ENCODE measurements around the gene ERV3-1. TPM values are rescaled to one million over a fixed set of nuclear protein-coding genes. Genes with fewer than 3 reads are reported as not detected.
A peak's percentile ranks its signal among the peaks of the same experiment; 100 is the strongest.

ERV3-1 gene
- total RNA-seq, 1 donor from 2014 or later = 24.9 TPM

- ATAC-seq (no peak), DNase-seq (no peak)
- Histone ChIP-seq H3K27me3 (no peaks in the 10 kb centered on the region), H3K27ac (no peak overlapping the region), H3K4me1 (peaks cover 32% of the 10 kb centered on the region), H3K4me3 (peak overlapping the region; percentile 71), H3K36me3 (no peaks in the 10 kb centered on the region), H3K9me3 (no peaks in the 10 kb centered on the region)
- TF ChIP-seq, protein P1, sequence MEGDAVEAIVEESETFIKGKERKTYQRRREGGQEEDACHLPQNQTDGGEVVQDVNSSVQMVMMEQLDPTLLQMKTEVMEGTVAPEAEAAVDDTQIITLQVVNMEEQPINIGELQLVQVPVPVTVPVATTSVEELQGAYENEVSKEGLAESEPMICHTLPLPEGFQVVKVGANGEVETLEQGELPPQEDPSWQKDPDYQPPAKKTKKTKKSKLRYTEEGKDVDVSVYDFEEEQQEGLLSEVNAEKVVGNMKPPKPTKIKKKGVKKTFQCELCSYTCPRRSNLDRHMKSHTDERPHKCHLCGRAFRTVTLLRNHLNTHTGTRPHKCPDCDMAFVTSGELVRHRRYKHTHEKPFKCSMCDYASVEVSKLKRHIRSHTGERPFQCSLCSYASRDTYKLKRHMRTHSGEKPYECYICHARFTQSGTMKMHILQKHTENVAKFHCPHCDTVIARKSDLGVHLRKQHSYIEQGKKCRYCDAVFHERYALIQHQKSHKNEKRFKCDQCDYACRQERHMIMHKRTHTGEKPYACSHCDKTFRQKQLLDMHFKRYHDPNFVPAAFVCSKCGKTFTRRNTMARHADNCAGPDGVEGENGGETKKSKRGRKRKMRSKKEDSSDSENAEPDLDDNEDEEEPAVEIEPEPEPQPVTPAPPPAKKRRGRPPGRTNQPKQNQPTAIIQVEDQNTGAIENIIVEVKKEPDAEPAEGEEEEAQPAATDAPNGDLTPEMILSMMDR (IDR thresholded peaks at IDR 0.05) = no peak
- intact Hi-C loops (cut with DNase I) = no loop called here
These were observed 1.9 kb downstream of the ERV3-1 start for GRCh38 chr7:65004575-65004974.

DNA sequence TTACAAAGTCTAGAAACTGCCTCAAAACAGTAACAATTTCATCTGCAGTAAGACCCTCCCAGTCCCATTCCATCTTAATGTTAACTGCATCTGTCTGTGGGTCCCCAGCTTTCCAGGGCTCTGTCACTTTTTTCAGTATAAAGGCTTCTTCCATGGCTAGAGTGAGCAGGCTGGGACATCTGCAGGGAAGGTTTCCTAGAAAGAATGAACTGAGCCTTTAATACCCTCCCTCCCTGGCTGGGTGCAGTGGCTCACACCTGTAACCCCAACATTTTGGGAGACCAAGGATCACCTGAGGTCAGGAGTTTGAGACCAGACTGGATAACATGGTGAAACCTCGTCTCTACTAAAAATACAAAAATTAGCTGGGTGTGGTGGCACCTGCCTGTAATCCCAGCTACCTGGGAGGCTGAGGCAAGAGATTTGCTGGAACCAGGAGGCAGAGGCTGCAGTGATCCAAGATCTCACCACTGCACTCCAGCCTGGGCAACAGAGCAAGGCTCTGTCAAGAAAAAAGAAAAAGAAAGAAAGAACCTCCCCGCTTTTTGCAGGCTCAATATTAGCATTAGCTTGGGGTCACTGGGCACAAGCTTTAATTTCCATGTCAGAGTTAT lies 3.4 kb downstream of the ERV3-1 start:
- H3K36me3 ChIP-seq = no peaks in the 10 kb centered on the region
- no peak overlapping the region for H3K4me3 ChIP-seq
- peaks cover 41% of the 10 kb centered on the region for H3K4me1 ChIP-seq
- H3K27ac ChIP-seq = no peak overlapping the region
- H3K27me3 ChIP-seq = no peaks in the 10 kb centered on the region
- peaks cover 8% of the 10 kb centered on the region for H3K9me3 ChIP-seq
- DNase-seq = no peak
- intact Hi-C loops (cut with DNase I) = no loop called here
- ATAC-seq = no peak
- TF ChIP-seq, protein P1 (IDR thresholded peaks at IDR 0.05) = no peak

DNA sequence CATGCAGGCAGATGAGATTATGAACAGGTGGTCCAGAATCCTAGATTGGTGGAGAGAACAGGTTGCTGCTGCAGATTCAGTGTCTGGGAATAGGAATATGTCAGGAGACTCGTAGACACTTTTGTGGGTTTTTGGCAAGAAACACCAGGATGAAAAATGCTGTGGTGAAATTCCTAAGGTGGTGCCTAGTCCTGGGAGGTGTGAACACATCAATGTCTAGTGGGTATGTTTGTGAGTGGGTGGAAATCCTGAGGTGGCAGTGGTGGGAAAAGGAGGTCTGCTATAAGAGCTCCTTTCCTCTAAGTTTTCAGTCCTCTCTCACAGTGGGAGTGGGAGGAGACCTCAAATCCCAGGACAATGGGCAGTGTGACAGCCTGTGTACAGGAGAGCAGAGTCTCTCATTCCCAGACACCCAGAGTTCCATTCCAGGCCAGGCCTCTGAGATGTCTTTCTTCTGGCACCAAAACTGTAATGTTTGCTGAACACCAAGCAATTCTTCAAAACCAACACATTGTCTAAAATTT lies 5.1 kb downstream of the ERV3-1 start:
- peaks cover 8% of the 10 kb centered on the region for H3K9me3 ChIP-seq
- no peak overlapping the region for H3K4me3 ChIP-seq
- H3K27ac ChIP-seq = no peak overlapping the region
- no peaks in the 10 kb centered on the region for H3K36me3 ChIP-seq
- DNase-seq = no peak
- ATAC-seq = no peak
- peaks cover 38% of the 10 kb centered on the region for H3K4me1 ChIP-seq
- no peaks in the 10 kb centered on the region for H3K27me3 ChIP-seq
- intact Hi-C loops (cut with DNase I) = no loop called here
- TF ChIP-seq, protein P1 (IDR thresholded peaks at IDR 0.05) = no peak

DNA sequence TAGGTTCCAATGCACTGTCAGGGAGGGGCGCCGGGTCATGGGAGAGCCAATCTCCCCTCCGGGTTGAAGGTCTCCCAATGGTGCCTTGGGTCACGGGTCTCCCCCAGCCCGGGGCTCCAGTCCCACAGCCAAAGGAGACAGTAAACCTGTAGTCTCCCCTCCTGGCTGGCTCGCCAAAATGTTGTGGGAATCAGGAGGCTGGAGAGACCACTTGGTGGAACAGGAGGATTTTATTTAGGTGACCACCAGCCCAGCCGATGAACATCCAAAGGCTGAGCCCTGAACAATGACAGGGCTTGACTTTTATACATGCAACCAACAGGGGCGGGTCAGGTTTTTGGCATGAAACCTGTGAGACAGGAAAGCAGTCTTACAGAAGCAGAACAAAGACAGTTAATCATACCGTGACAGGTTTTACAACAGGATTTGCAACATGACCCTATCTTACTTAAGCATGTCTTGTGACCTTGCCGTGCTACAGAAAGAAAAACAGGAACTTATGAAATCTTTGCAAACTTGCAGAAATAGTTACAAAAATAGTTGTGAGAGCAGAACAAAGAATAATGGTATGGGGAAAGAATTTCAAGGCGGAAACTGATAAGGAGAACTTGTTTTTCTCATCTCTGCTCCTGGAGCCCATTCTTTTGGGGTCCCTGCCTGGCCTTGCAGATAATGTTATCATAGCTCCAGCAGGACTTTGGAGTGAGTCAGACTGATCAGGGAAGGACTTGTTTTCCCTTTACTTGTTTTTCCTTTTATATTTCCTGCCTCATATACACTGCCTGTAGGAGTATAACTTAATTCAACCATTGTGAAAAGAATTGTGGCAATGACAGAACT lies 7.1 kb downstream of the ERV3-1 start:
- no peak overlapping the region for H3K4me3 ChIP-seq
- peaks cover 8% of the 10 kb centered on the region for H3K9me3 ChIP-seq
- no peak for DNase-seq

DNA sequence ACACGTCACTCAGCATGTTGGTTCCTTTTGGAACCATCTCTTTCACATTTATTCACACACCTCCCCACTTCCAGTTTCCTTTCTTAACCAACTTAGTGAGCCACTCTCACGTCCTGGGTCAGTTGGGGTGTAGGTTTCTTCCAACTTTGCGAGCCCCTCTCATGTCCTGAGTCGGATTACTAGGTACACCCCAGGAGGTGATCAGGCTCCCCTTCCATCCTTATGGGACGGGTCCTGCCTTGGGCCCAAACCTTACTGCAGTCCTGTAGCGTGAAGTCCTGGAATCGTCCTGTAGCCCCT lies 7.7 kb downstream of the ERV3-1 start:
- intact Hi-C loops (cut with DNase I) = no loop called here
- H3K27ac ChIP-seq = peak overlapping the region; percentile 61
- H3K36me3 ChIP-seq = no peaks in the 10 kb centered on the region
- H3K4me3 ChIP-seq = no peak overlapping the region
- peaks cover 26% of the 10 kb centered on the region for H3K4me1 ChIP-seq
- H3K9me3 ChIP-seq = peaks cover 13% of the 10 kb centered on the region
- TF ChIP-seq, protein P1 (IDR thresholded peaks at IDR 0.05) = no peak
- H3K27me3 ChIP-seq = no peaks in the 10 kb centered on the region
- no peak for DNase-seq
- no peak for ATAC-seq

More for the DNA sequence above, 7.1 kb downstream of the ERV3-1 start:
- Histone ChIP-seq H3K36me3 (no peaks in the 10 kb centered on the region), H3K4me1 (peaks cover 32% of the 10 kb centered on the region), H3K27me3 (no peaks in the 10 kb centered on the region), H3K27ac (peak overlapping the region; percentile 63)
- intact Hi-C loops (cut with DNase I) = no loop called here
- peak; percentile 72 for ATAC-seq
- TF ChIP-seq, protein P1 (IDR thresholded peaks at IDR 0.05) = no peak
